LoVo (cell line): Measurements from ENCODE around the gene FGFBP2.

ENCODE experiments used
- DNase-seq: peaks from one replicate; pipeline ENCODE4 v3.0.0-alpha.2; 2016; ENCODE audit warnings: low spot score

Gene FGFBP2

GRCh38 chr4:15968551-15969300, 5.8 kb upstream of the FGFBP2 start:
- DNase-seq: no peak

- DNase-seq: no peak
These were observed 2.4 kb upstream of the FGFBP2 start for GRCh38 chr4:15965325-15965724.

GRCh38 chr4:15964159-15964558, 1.2 kb upstream of the FGFBP2 start:
- DNase-seq: no peak

GRCh38 chr4:15963576-15963975, 601 bp upstream of the FGFBP2 start:
- DNase-seq: no peak

GRCh38 chr4:15961781-15962510, 1.0 kb downstream of the FGFBP2 start:
- DNase-seq: no peak

GRCh38 chr4:15958562-15958961, 4.4 kb downstream of the FGFBP2 start:
- DNase-seq: no peak

- peak; percentile 62 for DNase-seq
These were observed 6.7 kb downstream of the FGFBP2 start for GRCh38 chr4:15956179-15956850.

- DNase-seq: no peak
These were observed 7.3 kb downstream of the FGFBP2 start for GRCh38 chr4:15955670-15956069.

GRCh38 chr4:15953625-15954024, 9.3 kb downstream of the FGFBP2 start:
- peak; percentile 41 for DNase-seq

- DNase-seq: no peak
These were observed 11.2 kb downstream of the FGFBP2 start for GRCh38 chr4:15951781-15952180.

GRCh38 chr4:15948826-15949225, 14.1 kb downstream of the FGFBP2 start:
- DNase-seq: no peak

- no peak for DNase-seq
These were observed 15.3 kb downstream of the FGFBP2 start for GRCh38 chr4:15947684-15948083.

GRCh38 chr4:15945516-15945915, 17.5 kb downstream of the FGFBP2 start:
- DNase-seq: no peak

- no peak for DNase-seq
These were observed 18.1 kb downstream of the FGFBP2 start for GRCh38 chr4:15944895-15945294.

- DNase-seq: no peak
These were observed 20.7 kb downstream of the FGFBP2 start for GRCh38 chr4:15942283-15942682.

GRCh38 chr4:15938640-15939039, 24.3 kb downstream of the FGFBP2 start, which contains the start of gene FGFBP1:
FGFBP1 (minus strand) TSS chr4:15938740; CDS start chr4:15936632, 2,108 bp downstream.
- DNase-seq: no peak

GRCh38 chr4:15938182-15938581, 24.8 kb downstream of the FGFBP2 start:
- peak; percentile 85 for DNase-seq

- DNase-seq: no peak
These were observed 26.5 kb downstream of the FGFBP2 start for GRCh38 chr4:15936495-15936894.

- no peak for DNase-seq
These were observed 27.2 kb downstream of the FGFBP2 start for GRCh38 chr4:15935504-15936402.

GRCh38 chr4:15934259-15934658, 28.7 kb downstream of the FGFBP2 start:
- no peak for DNase-seq

- DNase-seq: no peak
These were observed 31.3 kb downstream of the FGFBP2 start for GRCh38 chr4:15931451-15932210.
